ENCODE measurements around the gene ZC3HAV1L.
"Not testable (repeated sequence)": the region's sequence is repeated elsewhere in the genome, so short reads cannot be mapped to it uniquely, and the experiment has no call there.

The ZC3HAV1L gene

DNA sequence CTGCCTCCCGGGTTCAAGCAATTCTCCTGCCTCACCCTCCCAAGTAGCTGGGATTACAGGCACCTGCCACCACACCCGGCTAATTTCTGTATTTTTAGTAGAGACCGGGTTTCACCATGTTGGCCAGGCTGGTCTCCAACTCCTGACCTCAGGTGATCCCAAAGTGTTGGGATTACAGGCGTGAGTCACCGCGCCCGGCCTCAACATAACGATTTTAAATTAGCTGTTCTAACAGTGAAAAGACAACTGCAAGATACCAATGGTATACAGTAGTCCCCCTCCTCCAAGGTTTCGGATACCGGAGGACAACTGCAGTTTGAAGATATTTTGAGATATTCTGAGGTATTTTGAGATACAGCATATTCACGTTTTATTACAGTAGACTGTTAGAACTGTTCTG, 59.7 kb downstream of the ZC3HAV1L start:
- H3K27me3 ChIP-seq (ENCODE audit: insufficient read depth, low read length) = peaks cover 10% of the 10 kb centered on the region; the same call in 1 of the 2 replicates
- H3K9ac ChIP-seq (ENCODE audit: low read depth, low read length); H3K9me3 ChIP-seq (ENCODE audit: insufficient read depth, low read depth, low read length); H3K36me3 ChIP-seq (ENCODE audit: insufficient read depth, low read depth, low read length); H3K27ac ChIP-seq (ENCODE audit: low read length); H3K4me3 ChIP-seq (ENCODE audit: low read length): not testable (repeated sequence)
- peaks cover 39% of the 10 kb centered on the region for H3K4me1 ChIP-seq (ENCODE audit: insufficient read depth, low read length)
